ENCODE measurements around the gene ADCY7.

ADCY7 gene

GRCh38 chr16:50269061-50269705 lies 2.8 kb downstream of the ADCY7 start:
- no peak for DNase-seq

GRCh38 chr16:50269769-50270509 lies 3.6 kb downstream of the ADCY7 start:
- no peak for DNase-seq

- no peak for DNase-seq
These were observed 4.3 kb downstream of the ADCY7 start for GRCh38 chr16:50270510-50271147.

GRCh38 chr16:50271148-50272041 lies 5.0 kb downstream of the ADCY7 start:
- no peak for DNase-seq

- DNase-seq: no peak
These were observed 5.8 kb downstream of the ADCY7 start for GRCh38 chr16:50272111-50272571.

- no peak for DNase-seq
These were observed 6.5 kb downstream of the ADCY7 start for GRCh38 chr16:50272687-50273381.

- no peak for DNase-seq
These were observed 7.0 kb downstream of the ADCY7 start for GRCh38 chr16:50273382-50273690.

GRCh38 chr16:50273888-50274325 lies 7.6 kb downstream of the ADCY7 start:
- no peak for DNase-seq

GRCh38 chr16:50274326-50275097 lies 8.2 kb downstream of the ADCY7 start:
- DNase-seq: no peak

- no peak for DNase-seq
These were observed 8.7 kb downstream of the ADCY7 start for GRCh38 chr16:50275098-50275415.

GRCh38 chr16:50275428-50276325 lies 9.3 kb downstream of the ADCY7 start:
- DNase-seq: no peak

GRCh38 chr16:50276326-50276640 lies 9.9 kb downstream of the ADCY7 start:
- DNase-seq: no peak

GRCh38 chr16:50276801-50277555 lies 10.6 kb downstream of the ADCY7 start:
- no peak for DNase-seq

GRCh38 chr16:50278251-50278650 lies 11.9 kb downstream of the ADCY7 start:
- no peak for DNase-seq

- DNase-seq: no peak
These were observed 13.1 kb downstream of the ADCY7 start for GRCh38 chr16:50279504-50279865.

- no peak for DNase-seq
These were observed 14.6 kb downstream of the ADCY7 start for GRCh38 chr16:50280932-50281331.

- no peak for DNase-seq
These were observed 15.1 kb downstream of the ADCY7 start for GRCh38 chr16:50281391-50282009.

GRCh38 chr16:50282010-50282538 lies 15.7 kb downstream of the ADCY7 start:
- DNase-seq: no peak

- DNase-seq: no peak
These were observed 16.7 kb downstream of the ADCY7 start for GRCh38 chr16:50282955-50283631.
